ENCODE measurements around the gene VIL1. TPM values are rescaled to one million over a fixed set of nuclear protein-coding genes. Genes with fewer than 3 reads are reported as not detected.

The VIL1 gene
- total and polyA plus RNA-seq, 2 of the 13 experiments (the other 11 are each of a cell fraction or from before 2014, with no cell fraction given) = 287 to 301 TPM

DNA sequence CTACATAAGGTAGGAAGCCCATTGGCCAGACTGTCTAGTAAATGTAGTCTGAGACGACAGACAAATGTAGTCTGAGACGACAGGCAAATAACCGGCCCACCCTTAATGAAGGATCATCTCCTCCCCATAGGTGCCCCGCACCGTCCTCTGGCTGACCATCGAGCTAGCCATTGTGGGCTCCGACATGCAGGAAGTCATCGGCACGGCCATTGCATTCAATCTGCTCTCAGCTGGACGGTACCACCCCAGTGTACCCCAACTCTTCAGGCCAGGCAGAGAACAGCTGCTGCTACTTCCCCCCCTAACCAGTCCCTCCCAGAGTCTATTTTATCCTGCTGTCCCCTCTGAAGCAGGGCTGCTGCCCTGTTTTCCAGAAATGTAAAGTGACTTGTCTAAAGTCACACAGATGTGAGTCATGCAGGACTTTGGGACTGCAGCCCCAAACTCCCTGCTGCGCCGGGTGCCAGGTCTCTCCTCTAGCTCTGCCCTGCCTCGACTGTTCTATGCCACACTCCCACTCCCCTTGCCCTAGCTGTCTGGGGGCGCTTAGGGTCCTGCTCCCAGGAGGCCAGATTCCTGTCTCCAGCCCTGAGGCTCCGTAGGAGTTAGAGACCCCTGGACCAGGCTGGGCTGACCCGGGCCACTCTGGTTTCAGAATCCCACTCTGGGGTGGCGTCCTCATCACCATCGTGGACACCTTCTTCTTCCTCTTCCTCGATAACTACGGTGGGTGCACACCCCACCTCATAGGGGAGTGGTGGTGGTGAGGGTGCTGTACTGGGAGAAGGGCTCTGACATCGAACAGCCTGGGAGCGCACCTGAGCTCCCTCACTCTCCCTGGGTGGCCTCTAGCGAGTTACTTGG, 32.2 kb upstream of the VIL1 start (continued):
- TF ChIP-seq SMAD1 (CRISPR knock-in tag; IDR thresholded peaks at IDR 0.05; ENCODE audit: borderline replicate concordance, low read depth) = 0 out of 2 replicates have a peak, but pooled peaks have one; percentile 27
- TF ChIP-seq ZBTB20 (CRISPR knock-in tag; IDR thresholded peaks at IDR 0.05; ENCODE audit: borderline replicate concordance, low read depth) = 0 out of 2 replicates have a peak, but pooled peaks have one; percentile 10
- peak; percentile 53; the same call in 1 of the 2 replicates for TF ChIP-seq ZFP90 (CRISPR knock-in tag; IDR thresholded peaks at IDR 0.05; ENCODE audit: borderline replicate concordance)
- TF ChIP-seq ZMYM3 (CRISPR knock-in tag; IDR thresholded peaks at IDR 0.05) = peak; percentile 90
- TF ChIP-seq TCF7 (IDR thresholded peaks at IDR 0.05; ENCODE audit: low read depth) = 0 out of 2 replicates have a peak, but pooled peaks have one; percentile 0
- TF ChIP-seq SP4 (CRISPR knock-in tag; IDR thresholded peaks at IDR 0.05) = peak; percentile 16; the same call in 1 of the 2 replicates
- TF ChIP-seq NONO (IDR thresholded peaks at IDR 0.05) = no peak
- 0 out of 2 replicates have a peak, but pooled peaks have one; percentile 6 for TF ChIP-seq NONO (CRISPR knock-in tag; conservative IDR thresholded peaks at IDR 0.05)
- TF ChIP-seq, protein P1, sequence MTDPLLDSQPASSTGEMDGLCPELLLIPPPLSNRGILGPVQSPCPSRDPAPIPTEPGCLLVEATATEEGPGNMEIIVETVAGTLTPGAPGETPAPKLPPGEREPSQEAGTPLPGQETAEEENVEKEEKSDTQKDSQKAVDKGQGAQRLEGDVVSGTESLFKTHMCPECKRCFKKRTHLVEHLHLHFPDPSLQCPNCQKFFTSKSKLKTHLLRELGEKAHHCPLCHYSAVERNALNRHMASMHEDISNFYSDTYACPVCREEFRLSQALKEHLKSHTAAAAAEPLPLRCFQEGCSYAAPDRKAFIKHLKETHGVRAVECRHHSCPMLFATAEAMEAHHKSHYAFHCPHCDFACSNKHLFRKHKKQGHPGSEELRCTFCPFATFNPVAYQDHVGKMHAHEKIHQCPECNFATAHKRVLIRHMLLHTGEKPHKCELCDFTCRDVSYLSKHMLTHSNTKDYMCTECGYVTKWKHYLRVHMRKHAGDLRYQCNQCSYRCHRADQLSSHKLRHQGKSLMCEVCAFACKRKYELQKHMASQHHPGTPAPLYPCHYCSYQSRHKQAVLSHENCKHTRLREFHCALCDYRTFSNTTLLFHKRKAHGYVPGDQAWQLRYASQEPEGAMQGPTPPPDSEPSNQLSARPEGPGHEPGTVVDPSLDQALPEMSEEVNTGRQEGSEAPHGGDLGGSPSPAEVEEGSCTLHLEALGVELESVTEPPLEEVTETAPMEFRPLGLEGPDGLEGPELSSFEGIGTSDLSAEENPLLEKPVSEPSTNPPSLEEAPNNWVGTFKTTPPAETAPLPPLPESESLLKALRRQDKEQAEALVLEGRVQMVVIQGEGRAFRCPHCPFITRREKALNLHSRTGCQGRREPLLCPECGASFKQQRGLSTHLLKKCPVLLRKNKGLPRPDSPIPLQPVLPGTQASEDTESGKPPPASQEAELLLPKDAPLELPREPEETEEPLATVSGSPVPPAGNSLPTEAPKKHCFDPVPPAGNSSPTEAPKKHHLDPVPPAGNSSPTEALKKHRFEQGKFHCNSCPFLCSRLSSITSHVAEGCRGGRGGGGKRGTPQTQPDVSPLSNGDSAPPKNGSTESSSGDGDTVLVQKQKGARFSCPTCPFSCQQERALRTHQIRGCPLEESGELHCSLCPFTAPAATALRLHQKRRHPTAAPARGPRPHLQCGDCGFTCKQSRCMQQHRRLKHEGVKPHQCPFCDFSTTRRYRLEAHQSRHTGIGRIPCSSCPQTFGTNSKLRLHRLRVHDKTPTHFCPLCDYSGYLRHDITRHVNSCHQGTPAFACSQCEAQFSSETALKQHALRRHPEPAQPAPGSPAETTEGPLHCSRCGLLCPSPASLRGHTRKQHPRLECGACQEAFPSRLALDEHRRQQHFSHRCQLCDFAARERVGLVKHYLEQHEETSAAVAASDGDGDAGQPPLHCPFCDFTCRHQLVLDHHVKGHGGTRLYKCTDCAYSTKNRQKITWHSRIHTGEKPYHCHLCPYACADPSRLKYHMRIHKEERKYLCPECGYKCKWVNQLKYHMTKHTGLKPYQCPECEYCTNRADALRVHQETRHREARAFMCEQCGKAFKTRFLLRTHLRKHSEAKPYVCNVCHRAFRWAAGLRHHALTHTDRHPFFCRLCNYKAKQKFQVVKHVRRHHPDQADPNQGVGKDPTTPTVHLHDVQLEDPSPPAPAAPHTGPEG (CRISPR knock-in tag; IDR thresholded peaks at IDR 0.05) = no peak
- TF ChIP-seq, protein P2, sequence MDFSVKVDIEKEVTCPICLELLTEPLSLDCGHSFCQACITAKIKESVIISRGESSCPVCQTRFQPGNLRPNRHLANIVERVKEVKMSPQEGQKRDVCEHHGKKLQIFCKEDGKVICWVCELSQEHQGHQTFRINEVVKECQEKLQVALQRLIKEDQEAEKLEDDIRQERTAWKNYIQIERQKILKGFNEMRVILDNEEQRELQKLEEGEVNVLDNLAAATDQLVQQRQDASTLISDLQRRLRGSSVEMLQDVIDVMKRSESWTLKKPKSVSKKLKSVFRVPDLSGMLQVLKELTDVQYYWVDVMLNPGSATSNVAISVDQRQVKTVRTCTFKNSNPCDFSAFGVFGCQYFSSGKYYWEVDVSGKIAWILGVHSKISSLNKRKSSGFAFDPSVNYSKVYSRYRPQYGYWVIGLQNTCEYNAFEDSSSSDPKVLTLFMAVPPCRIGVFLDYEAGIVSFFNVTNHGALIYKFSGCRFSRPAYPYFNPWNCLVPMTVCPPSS (IDR thresholded peaks at IDR 0.05) = no peak
- TF ChIP-seq, protein P3, sequence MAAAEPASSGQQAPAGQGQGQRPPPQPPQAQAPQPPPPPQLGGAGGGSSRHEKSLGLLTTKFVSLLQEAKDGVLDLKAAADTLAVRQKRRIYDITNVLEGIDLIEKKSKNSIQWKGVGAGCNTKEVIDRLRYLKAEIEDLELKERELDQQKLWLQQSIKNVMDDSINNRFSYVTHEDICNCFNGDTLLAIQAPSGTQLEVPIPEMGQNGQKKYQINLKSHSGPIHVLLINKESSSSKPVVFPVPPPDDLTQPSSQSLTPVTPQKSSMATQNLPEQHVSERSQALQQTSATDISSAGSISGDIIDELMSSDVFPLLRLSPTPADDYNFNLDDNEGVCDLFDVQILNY (CRISPR knock-in tag; conservative IDR thresholded peaks at IDR 0.05) = no peak
- peak; percentile 32; the same call in 1 of the 2 replicates for TF ChIP-seq ZNF598 (CRISPR knock-in tag; IDR thresholded peaks at IDR 0.05; ENCODE audit: borderline replicate concordance)
- 0 out of 2 replicates have a peak, but pooled peaks have one; percentile 47 for TF ChIP-seq ZNF616 (CRISPR knock-in tag; IDR thresholded peaks at IDR 0.05; ENCODE audit: low read depth)
- no peak for TF ChIP-seq ZNF737 (CRISPR knock-in tag; IDR thresholded peaks at IDR 0.05; ENCODE audit: borderline replicate concordance)
- TF ChIP-seq, protein P4, sequence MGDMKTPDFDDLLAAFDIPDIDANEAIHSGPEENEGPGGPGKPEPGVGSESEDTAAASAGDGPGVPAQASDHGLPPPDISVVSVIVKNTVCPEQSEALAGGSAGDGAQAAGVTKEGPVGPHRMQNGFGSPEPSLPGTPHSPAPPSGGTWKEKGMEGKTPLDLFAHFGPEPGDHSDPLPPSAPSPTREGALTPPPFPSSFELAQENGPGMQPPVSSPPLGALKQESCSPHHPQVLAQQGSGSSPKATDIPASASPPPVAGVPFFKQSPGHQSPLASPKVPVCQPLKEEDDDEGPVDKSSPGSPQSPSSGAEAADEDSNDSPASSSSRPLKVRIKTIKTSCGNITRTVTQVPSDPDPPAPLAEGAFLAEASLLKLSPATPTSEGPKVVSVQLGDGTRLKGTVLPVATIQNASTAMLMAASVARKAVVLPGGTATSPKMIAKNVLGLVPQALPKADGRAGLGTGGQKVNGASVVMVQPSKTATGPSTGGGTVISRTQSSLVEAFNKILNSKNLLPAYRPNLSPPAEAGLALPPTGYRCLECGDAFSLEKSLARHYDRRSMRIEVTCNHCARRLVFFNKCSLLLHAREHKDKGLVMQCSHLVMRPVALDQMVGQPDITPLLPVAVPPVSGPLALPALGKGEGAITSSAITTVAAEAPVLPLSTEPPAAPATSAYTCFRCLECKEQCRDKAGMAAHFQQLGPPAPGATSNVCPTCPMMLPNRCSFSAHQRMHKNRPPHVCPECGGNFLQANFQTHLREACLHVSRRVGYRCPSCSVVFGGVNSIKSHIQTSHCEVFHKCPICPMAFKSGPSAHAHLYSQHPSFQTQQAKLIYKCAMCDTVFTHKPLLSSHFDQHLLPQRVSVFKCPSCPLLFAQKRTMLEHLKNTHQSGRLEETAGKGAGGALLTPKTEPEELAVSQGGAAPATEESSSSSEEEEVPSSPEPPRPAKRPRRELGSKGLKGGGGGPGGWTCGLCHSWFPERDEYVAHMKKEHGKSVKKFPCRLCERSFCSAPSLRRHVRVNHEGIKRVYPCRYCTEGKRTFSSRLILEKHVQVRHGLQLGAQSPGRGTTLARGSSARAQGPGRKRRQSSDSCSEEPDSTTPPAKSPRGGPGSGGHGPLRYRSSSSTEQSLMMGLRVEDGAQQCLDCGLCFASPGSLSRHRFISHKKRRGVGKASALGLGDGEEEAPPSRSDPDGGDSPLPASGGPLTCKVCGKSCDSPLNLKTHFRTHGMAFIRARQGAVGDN (CRISPR knock-in tag; IDR thresholded peaks at IDR 0.05) = peak; percentile 62
- no peak for TF ChIP-seq ZNF605 (CRISPR knock-in tag; IDR thresholded peaks at IDR 0.05)

Data from HepG2 (cell line).